IMR-90 (cell line): ENCODE data around the gene DPYSL3. TPM values are rescaled to one million over a fixed set of nuclear protein-coding genes. Genes with fewer than 3 reads are reported as not detected.

Experiments used
- ATAC-seq: fragments of 200-7000 bp; cut with Tn5 transposase; 2 replicates; pipeline ENCODE4 v1.9.1; 2020; ENCODE audit warnings: low read depth, mild to moderate bottlenecking, moderate library complexity
- BruUV-seq: library from RNA; stranded (reverse); fragments of 400-500 nt; replicated peaks from 2 replicates; lab custom pipeline; 2021; lab: Mats Ljungman, UMichigan
- CTCF ChIA-PET: fragments of 300-600 bp; formaldehyde crosslinking; extraction: SDS; loops from one replicate; lab custom pipeline; 2021; ENCODE audit warnings: antibody characterized with exemption; lab: Yijun Ruan, JAX
- POLR2A ChIA-PET: fragments of 300-600 bp; sonication (Branson Sonifier 250); formaldehyde crosslinking; loops from one replicate; lab custom pipeline; 2022; ENCODE audit warnings: antibody characterized with exemption; ENCODE audit not compliant: unreplicated experiment; lab: Charles Lee
- DNase-seq: peaks from one replicate; pipeline ENCODE4 v3.0.0; 2013
- H2AFZ ChIP-seq: replicated peaks from 2 replicates; pipeline ENCODE3; 2013; ENCODE audit warnings: low read length, mild to moderate bottlenecking; ENCODE audit not compliant: poor library complexity
- H2AK5ac ChIP-seq: 2 replicates; pipeline ENCODE4 v1.6.1; 2013; ENCODE audit warnings: low read depth, low read length, inconsistent platforms
- H2AK9ac ChIP-seq: replicated peaks from 2 replicates; pipeline ENCODE3; 2013; ENCODE audit warnings: mild to moderate bottlenecking, low read depth, low read length, moderate library complexity; ENCODE audit not compliant: poor library complexity
- H2BK120ac ChIP-seq: 2 replicates; pipeline ENCODE4 v1.6.1; 2013; ENCODE audit warnings: low read depth, low read length, inconsistent platforms
- H2BK15ac ChIP-seq: 3 replicates; pipeline ENCODE4 v1.6.1; 2013; ENCODE audit warnings: low read depth, low read length, inconsistent platforms
- H2BK20ac ChIP-seq: 2 replicates; pipeline ENCODE4 v1.6.1; 2013; ENCODE audit warnings: low read depth, mild to moderate bottlenecking, inconsistent platforms, low read length, moderate library complexity
- H2BK5ac ChIP-seq: 2 replicates; pipeline ENCODE4 v1.6.1; 2013; ENCODE audit warnings: mild to moderate bottlenecking, low read depth, low read length, inconsistent platforms; ENCODE audit not compliant: poor library complexity, severe bottlenecking
- H3K14ac ChIP-seq: replicated peaks from 2 replicates; pipeline ENCODE4 v1.6.1; 2013; ENCODE audit warnings: low read depth, low read length, inconsistent platforms
- H3K18ac ChIP-seq: 2 replicates; pipeline ENCODE4 v1.6.1; 2013; ENCODE audit warnings: low read depth, low read length, control low read depth
- H3K23ac ChIP-seq: 2 replicates; pipeline ENCODE4 v1.6.1; 2013; ENCODE audit warnings: low read depth, low read length, inconsistent platforms
- H3K27ac ChIP-seq: 2 replicates; pipeline ENCODE4 v1.5.1; 2013; ENCODE audit warnings: mild to moderate bottlenecking, control low read depth, low read length; ENCODE audit not compliant: insufficient read depth
- H3K27me3 ChIP-seq: 2 replicates; pipeline ENCODE4 v1.6.1; 2013; ENCODE audit warnings: low read length; ENCODE audit not compliant: control insufficient read depth, insufficient read depth
- H3K36me3 ChIP-seq: 2 replicates; pipeline ENCODE4 v1.6.1; 2013; ENCODE audit warnings: low read length, mixed read lengths; ENCODE audit not compliant: control insufficient read depth, insufficient read depth
- H3K4ac ChIP-seq: 2 replicates; pipeline ENCODE4 v1.6.1; 2013; ENCODE audit warnings: low read depth, low read length, inconsistent platforms
- H3K4me1 ChIP-seq: 2 replicates; pipeline ENCODE4 v1.6.1; 2013; ENCODE audit warnings: low read length, mixed read lengths; ENCODE audit not compliant: control insufficient read depth, insufficient read depth
- H3K4me2 ChIP-seq: 2 replicates; pipeline ENCODE4 v1.6.1; 2013; ENCODE audit warnings: low read depth, mild to moderate bottlenecking, control low read depth, low read length, moderate library complexity
- H3K4me3 ChIP-seq: 2 replicates; pipeline ENCODE4 v1.5.1; 2013; ENCODE audit warnings: low read depth, mild to moderate bottlenecking, control low read depth, low read length, moderate library complexity; ENCODE audit not compliant: insufficient read depth
- H3K56ac ChIP-seq: 2 replicates; pipeline ENCODE4 v1.6.1; 2013; ENCODE audit warnings: low read length, inconsistent platforms; ENCODE audit not compliant: insufficient read depth; ENCODE audit errors: extremely low read depth
- H3K79me1 ChIP-seq, 2 experiments: 2 replicates each; pipeline ENCODE4 v1.6.1; 2013; ENCODE audit warnings: low read length in 2 of 2, inconsistent platforms in 1 of 2, low read depth in 1 of 2
- H3K9ac ChIP-seq: 2 replicates; pipeline ENCODE4 v1.6.1; 2013; ENCODE audit warnings: low read depth, low read length, control low read depth
- H3K9me1 ChIP-seq: 2 replicates; pipeline ENCODE4 v1.6.1; 2013; ENCODE audit warnings: low read length, inconsistent platforms; ENCODE audit not compliant: insufficient read depth
- H3K9me3 ChIP-seq: 2 replicates; pipeline ENCODE4 v1.6.1; 2013; ENCODE audit warnings: low read length; ENCODE audit not compliant: control insufficient read depth, insufficient read depth
- H4K20me1 ChIP-seq: 2 replicates; pipeline ENCODE4 v1.6.1; 2013; ENCODE audit warnings: low read length, inconsistent platforms; ENCODE audit not compliant: insufficient read depth
- H4K5ac ChIP-seq: 2 replicates; pipeline ENCODE4 v1.6.1; 2013; ENCODE audit warnings: mild to moderate bottlenecking, low read depth, low read length, control low read depth
- H4K8ac ChIP-seq, 2 experiments: 2 replicates each; pipeline ENCODE4 v1.6.1; 2013; ENCODE audit warnings: low read depth in 2 of 2, low read length in 2 of 2, control low read depth in 1 of 2, inconsistent platforms in 1 of 2
- H4K91ac ChIP-seq: 2 replicates; pipeline ENCODE4 v1.6.1; 2013; ENCODE audit warnings: low read depth, low read length, inconsistent platforms; ENCODE audit not compliant: insufficient read depth
- BHLHE40 ChIP-seq: fragments of 150-350 bp; IDR thresholded peaks from 2 replicates; pipeline ENCODE4 v1.6.1; 2016; ENCODE audit warnings: mild to moderate bottlenecking, low read depth, low read length
- CEBPB ChIP-seq: IDR thresholded peaks from 2 replicates; pipeline ENCODE4 v1.6.1; 2012; ENCODE audit warnings: low read depth, low read length, improper control_type of control experiment
- ELK1 ChIP-seq: fragments of 150-350 bp; IDR thresholded peaks from 2 replicates; pipeline ENCODE4 v1.6.1; 2016; ENCODE audit warnings: low read depth, mild to moderate bottlenecking, low read length, moderate library complexity, borderline replicate concordance
- MAFK ChIP-seq: IDR thresholded peaks from 2 replicates; pipeline ENCODE4 v1.6.1; 2012; ENCODE audit warnings: low read depth, low read length, improper control_type of control experiment
- MAZ ChIP-seq: IDR thresholded peaks from 2 replicates; pipeline ENCODE4 v1.6.1; 2012; ENCODE audit warnings: low read depth, mild to moderate bottlenecking, low read length, improper control_type of control experiment, moderate library complexity, borderline replicate concordance
- MXI1 ChIP-seq: IDR thresholded peaks from 2 replicates; pipeline ENCODE4 v1.6.1; 2012; ENCODE audit warnings: low read depth, mild to moderate bottlenecking, low read length, moderate library complexity, borderline replicate concordance
- NFE2L2 ChIP-seq: fragments of 150-350 bp; IDR thresholded peaks from 2 replicates; pipeline ENCODE4 v1.6.1; 2016; ENCODE audit warnings: low read depth, mild to moderate bottlenecking, low read length
- POLR2A ChIP-seq: IDR thresholded peaks from 2 replicates; pipeline ENCODE4 v1.6.1; 2012; ENCODE audit warnings: mild to moderate bottlenecking, low read depth, low read length
- RCOR1 ChIP-seq: IDR thresholded peaks from 2 replicates; pipeline ENCODE4 v1.6.1; 2012; ENCODE audit warnings: mild to moderate bottlenecking, low read length, improper control_type of control experiment; ENCODE audit not compliant: insufficient replicate concordance
- RFX5 ChIP-seq: IDR thresholded peaks from 2 replicates; pipeline ENCODE4 v1.8.0; 2012; ENCODE audit warnings: low read depth, mild to moderate bottlenecking, low read length, moderate library complexity
- USF2 ChIP-seq: fragments of 150-350 bp; IDR thresholded peaks from 2 replicates; pipeline ENCODE4 v1.6.1; 2017; ENCODE audit warnings: mild to moderate bottlenecking, antibody characterized with exemption, low read length, low read depth
- WGBS, 2 experiments: methylation state at CpG; one replicate each; pipeline versions ENCODE4 v1.1.5 to v1.1.7; 2013; ENCODE audit warnings: missing lambda C conversion rate in 2 of 2; ENCODE audit not compliant: insufficient read length in 1 of 2; ENCODE audit errors: extremely low coverage in 2 of 2; 5-methylcytosine and 5-hydroxymethylcytosine counted together
- dilution Hi-C: fragments of 300-500 bp; cut with HindIII; formaldehyde crosslinking; loops from one replicate; pipeline ENCODE4 v1.14.3; 2018; ENCODE audit warnings: low sequenced_read_pairs; ENCODE audit not compliant: unreplicated experiment
- in situ Hi-C: fragments of 300-500 bp; cut with MboI; formaldehyde crosslinking; loops from 3 replicates; pipeline ENCODE4 v1.14.3; 2019; ENCODE audit warnings: low sequenced_read_pairs, inconsistent platforms, mixed read lengths
- intact Hi-C: fragments of 100-400 bp; cut with micrococcal nuclease; formaldehyde crosslinking; loops from 2 replicates; pipeline ENCODE4 v1.10.0; 2022
- polyA plus RNA-seq, 3 experiments: library from polyadenylated mRNA; depleted of rRNA; stranded (reverse); fragments of >200 nt; gene quantifications; 2 replicates each; pipeline ENCODE4 v1.2.3, GENCODE V29; 2012; ENCODE audit warnings: low replicate concordance in 1 of 3
- total RNA-seq: library from RNA; depleted of rRNA; stranded (reverse); fragments of >200 nt; gene quantifications from 2 replicates; pipeline ENCODE4 v1.2.3, GENCODE V29; 2012
- TF ChIP-seq, protein P1 (sequence below): conservative IDR thresholded peaks from 2 replicates; pipeline ENCODE4 v1.5.1; 2012; ENCODE audit warnings: mild to moderate bottlenecking, low read depth, low read length, improper control_type of control experiment

Gene DPYSL3
- total and polyA plus RNA-seq, 2 of the 4 experiments (the other 2 are of a cell fraction), result 50.2 to 60.9 TPM

GRCh38 chr5:147552897-147553296 is 43.0 kb upstream of the DPYSL3 start:
- Histone ChIP-seq H2AK5ac (no peak overlapping the region), H3K4ac (peak overlapping the region; percentile 49; the same call in 1 of the 2 replicates), H2AFZ (no peak overlapping the region), H2BK20ac (peak overlapping the region; percentile 40; the same call in 1 of the 2 replicates), H3K56ac (no peak overlapping the region), H2BK15ac (no peak overlapping the region; the same call in 2 of the 3 replicates), H2BK5ac (no peak overlapping the region), H3K4me1 (peaks cover 2% of the 10 kb centered on the region), H3K27me3 (no peaks in the 10 kb centered on the region), H3K4me2 (no peak overlapping the region), H4K20me1 (no peaks in the 10 kb centered on the region), H3K9ac (no peak overlapping the region), H3K18ac (no peak overlapping the region), H3K79me1 (no peaks in the 10 kb centered on the region), H4K5ac (no peak overlapping the region), H3K14ac (no peak overlapping the region), H3K9me3 (no peaks in the 10 kb centered on the region), H3K23ac (no peak overlapping the region), H4K8ac (no peak overlapping the region), H2AK9ac (no peak overlapping the region), H3K4me3 (no peak overlapping the region), H3K27ac (no peak overlapping the region), H4K91ac (no peak overlapping the region), H3K9me1 (peaks cover 4% of the 10 kb centered on the region; the same call in 1 of the 2 replicates), H3K36me3 (no peaks in the 10 kb centered on the region), H2BK120ac (no peak overlapping the region)
- BruUV-seq, result no TSS peak
- TF ChIP-seq ELK1 (no peak), MAFK (no peak), RFX5 (no peak), CEBPB (no peak), BHLHE40 (no peak), MAZ (no peak), USF2 (no peak), NFE2L2 (no peak), RCOR1 (no peak), POLR2A (no peak), MXI1 (no peak)
- TF ChIP-seq, protein P1, sequence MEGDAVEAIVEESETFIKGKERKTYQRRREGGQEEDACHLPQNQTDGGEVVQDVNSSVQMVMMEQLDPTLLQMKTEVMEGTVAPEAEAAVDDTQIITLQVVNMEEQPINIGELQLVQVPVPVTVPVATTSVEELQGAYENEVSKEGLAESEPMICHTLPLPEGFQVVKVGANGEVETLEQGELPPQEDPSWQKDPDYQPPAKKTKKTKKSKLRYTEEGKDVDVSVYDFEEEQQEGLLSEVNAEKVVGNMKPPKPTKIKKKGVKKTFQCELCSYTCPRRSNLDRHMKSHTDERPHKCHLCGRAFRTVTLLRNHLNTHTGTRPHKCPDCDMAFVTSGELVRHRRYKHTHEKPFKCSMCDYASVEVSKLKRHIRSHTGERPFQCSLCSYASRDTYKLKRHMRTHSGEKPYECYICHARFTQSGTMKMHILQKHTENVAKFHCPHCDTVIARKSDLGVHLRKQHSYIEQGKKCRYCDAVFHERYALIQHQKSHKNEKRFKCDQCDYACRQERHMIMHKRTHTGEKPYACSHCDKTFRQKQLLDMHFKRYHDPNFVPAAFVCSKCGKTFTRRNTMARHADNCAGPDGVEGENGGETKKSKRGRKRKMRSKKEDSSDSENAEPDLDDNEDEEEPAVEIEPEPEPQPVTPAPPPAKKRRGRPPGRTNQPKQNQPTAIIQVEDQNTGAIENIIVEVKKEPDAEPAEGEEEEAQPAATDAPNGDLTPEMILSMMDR, result no peak
- ATAC-seq (no peak), DNase-seq (no peak)
- in situ Hi-C loops (no loop called here), intact Hi-C loops (no loop called here), dilution Hi-C loops (no loop called here)
- WGBS, 2 experiments, result 100% methylated on average over 1 of the region's 4 CpGs; no CpG with 5 or more reads in 1 of the 2 experiments
- ChIA-PET POLR2A (no interaction called here), CTCF (interaction anchor here (1.6 kb wide), 1 partner anchor 98 kb away, joined by 5 read pairs; no protein-coding TSS in a partner anchor)
